GM12865 (cell line): ENCODE data around the gene CFL2.

Source experiments
- DNase-seq: peaks from one replicate; pipeline ENCODE4 v3.0.0; 2010; ENCODE audit warnings: low read depth
- H3K4me3 ChIP-seq: 2 replicates; pipeline ENCODE4 v1.5.1; 2011; ENCODE audit warnings: mild to moderate bottlenecking, low read depth, low read length, control low read depth
- CTCF ChIP-seq: IDR thresholded peaks from 2 replicates; pipeline ENCODE4 v1.5.1; 2011; ENCODE audit warnings: low read length, control low read depth, low read depth, inconsistent platforms; ENCODE audit not compliant: insufficient read depth; ENCODE audit errors: missing control alignments

The CFL2 gene

GRCh38 chr14:34685819-34686428, 28.5 kb downstream of the CFL2 start:
- TF ChIP-seq CTCF = no peak
- DNase-seq = no peak
- H3K4me3 ChIP-seq = no peak overlapping the region

GRCh38 chr14:34684578-34684977, 29.8 kb downstream of the CFL2 start:
- TF ChIP-seq CTCF = no peak
- DNase-seq = no peak
- H3K4me3 ChIP-seq = no peak overlapping the region

- no peak overlapping the region for H3K4me3 ChIP-seq
- DNase-seq = peak; percentile 48
- no peak for TF ChIP-seq CTCF
These were observed 31.5 kb downstream of the CFL2 start for GRCh38 chr14:34682787-34683321.

GRCh38 chr14:34680806-34681479, 33.5 kb downstream of the CFL2 start:
- DNase-seq = no peak
- TF ChIP-seq CTCF = no peak
- H3K4me3 ChIP-seq = no peak overlapping the region

- TF ChIP-seq CTCF = no peak
- H3K4me3 ChIP-seq = no peak overlapping the region
- no peak for DNase-seq
These were observed 35.7 kb downstream of the CFL2 start for GRCh38 chr14:34678735-34679134.

- no peak for TF ChIP-seq CTCF
- H3K4me3 ChIP-seq = no peak overlapping the region
- DNase-seq = no peak
These were observed 36.1 kb downstream of the CFL2 start for GRCh38 chr14:34678306-34678705.

- H3K4me3 ChIP-seq = no peak overlapping the region
- no peak for DNase-seq
- no peak for TF ChIP-seq CTCF
These were observed 37.7 kb downstream of the CFL2 start for GRCh38 chr14:34676516-34677211.
